GM19438 (cell line): ENCODE results near the gene PDE11A.

Experiments
- ATAC-seq: cut with Tn5 transposase; IDR thresholded peaks from one replicate; pipeline ENCODE4 v1.9.1; 2021; ENCODE audit warnings: low read depth; ENCODE audit not compliant: unreplicated experiment

The PDE11A gene

DNA sequence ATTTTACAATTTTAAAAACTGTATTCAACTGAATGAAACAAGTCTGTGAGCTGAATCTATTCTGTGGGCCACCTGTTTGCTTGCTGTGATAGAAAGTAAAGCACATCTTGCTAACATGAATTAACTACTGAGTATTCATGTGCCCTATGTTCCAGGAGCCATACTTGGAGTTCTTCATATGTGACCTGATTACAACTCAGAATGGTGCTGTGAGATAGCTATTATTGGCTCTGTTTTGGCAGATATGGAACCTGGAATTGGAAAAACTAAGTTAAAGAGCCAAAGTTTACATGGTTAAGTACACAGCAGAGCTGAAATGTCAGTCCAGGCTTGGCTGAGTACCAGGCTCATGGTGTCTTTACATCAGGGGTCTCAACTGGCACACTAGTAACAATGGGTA is 426.3 kb downstream of the PDE11A start:
- no peak for ATAC-seq

DNA sequence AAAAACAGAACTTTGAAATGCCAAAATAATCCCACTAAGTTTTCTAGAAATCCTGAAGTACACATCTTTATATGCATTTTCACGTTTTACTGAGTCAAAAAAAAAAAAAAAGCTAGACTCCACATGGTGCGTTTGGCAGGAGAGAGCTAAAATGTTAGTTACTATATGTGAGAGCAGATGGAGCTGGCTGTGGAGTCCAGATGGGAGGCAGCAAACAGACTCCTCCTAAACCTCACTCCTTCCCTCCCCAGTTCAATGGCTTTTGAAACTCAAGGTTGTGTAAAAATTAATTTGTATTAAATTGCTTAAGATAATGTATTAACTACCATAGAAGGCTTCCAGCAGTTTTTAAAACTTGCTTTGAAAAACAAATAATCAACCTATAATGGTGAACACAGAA is 431.2 kb downstream of the PDE11A start:
- ATAC-seq = no peak

DNA sequence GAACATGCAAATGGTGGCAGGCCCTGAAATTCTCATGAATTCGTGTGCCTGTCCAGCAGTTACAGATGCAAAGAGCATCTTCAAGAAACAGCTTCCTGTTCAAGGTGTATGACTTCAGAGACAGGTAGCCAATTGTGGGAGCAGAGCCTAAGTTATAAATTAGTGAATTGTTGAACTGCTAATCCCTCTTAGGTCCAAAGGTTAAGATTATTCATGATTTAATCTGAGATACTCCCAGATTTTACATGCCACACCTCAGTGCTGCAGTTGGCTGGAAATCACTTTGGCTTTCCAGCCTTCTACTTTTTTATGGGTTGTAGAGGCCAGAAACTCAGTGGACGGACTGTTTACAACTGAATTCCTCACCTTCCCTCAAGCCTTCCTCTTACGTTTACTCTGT is 432.2 kb downstream of the PDE11A start:
- no peak for ATAC-seq

DNA sequence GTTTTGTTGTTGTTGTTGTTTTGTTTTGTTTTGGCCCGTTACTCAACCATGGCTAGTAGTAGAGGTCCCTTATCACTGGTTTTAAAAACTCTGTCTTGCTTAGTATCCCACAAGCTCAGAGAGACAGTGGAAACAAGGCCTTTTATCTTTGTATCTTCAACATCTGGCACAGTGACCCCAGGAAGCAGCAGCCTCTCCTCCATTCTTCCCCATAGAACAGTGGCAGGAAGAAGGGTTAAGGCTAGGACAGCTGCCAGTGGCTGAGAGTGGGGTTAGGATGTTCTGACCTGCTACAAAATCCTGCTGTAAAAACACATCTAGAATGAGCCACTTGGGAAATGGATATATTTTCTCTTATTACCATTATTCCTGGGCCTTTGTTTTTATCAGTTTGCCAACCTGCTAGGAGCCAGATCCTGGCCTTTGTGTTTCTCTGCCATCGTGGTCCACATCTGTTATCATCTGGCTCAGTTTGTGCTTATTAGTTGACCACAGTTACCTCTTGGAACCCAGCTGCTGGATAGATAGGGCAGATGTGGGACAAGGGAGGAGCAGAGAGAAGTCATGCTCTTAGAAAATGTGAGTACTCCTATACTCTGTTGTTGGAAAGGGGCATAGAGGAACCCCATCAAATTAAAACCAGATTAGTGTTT is 433.2 kb downstream of the PDE11A start:
- ATAC-seq = no peak

DNA sequence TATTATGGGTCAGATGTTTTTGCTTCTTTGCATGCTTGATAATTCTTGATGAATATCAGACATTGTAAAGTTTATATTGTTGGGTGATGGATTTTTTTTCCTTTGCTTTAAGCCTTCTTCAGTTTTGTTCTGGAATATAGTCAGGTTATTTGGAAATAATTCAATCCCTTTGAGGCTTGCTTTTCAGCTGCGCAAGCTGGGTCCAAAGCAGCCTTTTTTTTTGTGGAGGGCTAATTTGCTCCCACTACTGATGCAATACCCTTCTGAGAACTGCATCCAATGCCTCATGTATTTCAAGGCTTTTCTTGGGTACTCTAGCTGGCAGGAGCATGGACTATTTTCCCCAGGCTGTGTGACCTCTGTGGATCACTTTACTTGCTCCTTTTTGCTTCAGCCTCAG is 434.1 kb downstream of the PDE11A start:
- no peak for ATAC-seq

DNA sequence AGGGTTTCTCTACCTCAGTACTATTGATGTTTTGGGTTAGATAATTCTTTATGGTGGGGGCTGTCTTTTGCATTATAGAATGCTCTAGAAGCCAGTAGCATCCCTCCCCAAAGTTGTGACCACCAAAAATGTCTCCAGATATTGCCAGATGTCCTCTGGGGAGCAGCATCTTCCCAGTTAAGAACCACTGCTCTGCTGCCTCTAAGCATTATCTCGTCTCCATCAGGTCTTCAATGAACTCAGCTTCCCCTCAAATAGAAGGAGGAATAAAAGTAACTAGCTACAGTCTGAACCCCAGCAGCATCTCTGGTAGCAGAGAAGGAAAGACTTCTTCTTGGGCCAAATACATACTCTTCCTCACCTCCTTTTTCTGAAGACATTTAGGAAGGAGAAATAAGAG is 435.9 kb downstream of the PDE11A start:
- no peak for ATAC-seq

DNA sequence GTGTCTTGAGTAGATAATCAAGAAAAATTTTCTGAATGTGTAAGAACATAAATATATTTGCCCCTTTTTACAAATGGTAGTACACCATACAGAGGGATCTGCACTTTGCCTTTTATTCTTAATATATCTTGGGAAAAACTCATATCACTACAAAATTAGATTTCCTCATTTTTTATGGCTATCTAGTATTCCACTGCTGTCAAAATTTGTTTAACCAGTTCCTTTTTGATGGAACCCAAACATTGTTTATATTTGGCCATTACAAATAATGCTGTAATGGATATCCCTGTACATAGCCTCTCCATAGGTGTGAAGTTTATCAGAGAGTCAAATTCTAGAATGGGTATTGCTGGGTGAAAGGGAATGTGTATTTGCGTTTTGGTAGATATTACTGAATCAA is 436.9 kb downstream of the PDE11A start:
- ATAC-seq = no peak

DNA sequence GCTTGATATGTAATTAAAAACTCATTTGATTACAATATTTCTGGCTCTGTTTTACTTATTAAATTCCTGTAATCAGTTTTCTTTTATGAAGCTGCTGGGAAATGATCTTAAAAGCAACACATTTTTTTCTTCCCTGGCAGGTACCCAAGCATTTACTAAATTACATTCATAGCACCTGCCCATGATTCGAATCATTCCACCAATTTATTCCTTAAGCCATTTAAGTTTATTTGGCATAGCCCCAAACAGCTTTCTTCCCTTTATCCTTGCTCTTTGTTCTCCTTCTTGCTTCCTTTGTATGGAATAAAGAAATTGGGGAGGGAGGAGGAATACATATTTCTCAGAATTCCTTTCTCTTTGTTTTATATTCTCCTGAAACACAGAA is 438.7 kb downstream of the PDE11A start:
- no peak for ATAC-seq

GRCh38 chr2:177633111-177633510 is 439.5 kb downstream of the PDE11A start:
- no peak for ATAC-seq

DNA sequence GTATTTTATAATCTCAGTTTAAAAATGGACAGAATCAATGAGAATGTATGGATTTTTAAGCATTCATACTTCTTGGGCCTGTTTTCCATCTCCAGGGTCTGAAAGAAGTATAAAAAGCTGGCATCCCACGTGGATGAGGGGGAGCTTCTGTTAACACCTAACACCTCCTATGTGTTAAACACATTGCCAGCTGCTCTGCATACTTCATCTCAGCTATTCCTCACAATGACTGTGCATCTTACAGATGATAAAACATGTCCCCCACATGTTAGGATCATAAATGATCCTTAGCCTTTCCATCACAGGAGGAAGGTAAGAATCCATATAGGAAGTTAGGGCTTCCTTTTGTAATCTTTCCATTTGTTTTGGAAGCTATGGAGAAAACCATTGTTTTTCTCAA is 440.9 kb downstream of the PDE11A start:
- no peak for ATAC-seq

GRCh38 chr2:177629357-177630024 is 443.1 kb downstream of the PDE11A start:
- ATAC-seq = peak; percentile 83

DNA sequence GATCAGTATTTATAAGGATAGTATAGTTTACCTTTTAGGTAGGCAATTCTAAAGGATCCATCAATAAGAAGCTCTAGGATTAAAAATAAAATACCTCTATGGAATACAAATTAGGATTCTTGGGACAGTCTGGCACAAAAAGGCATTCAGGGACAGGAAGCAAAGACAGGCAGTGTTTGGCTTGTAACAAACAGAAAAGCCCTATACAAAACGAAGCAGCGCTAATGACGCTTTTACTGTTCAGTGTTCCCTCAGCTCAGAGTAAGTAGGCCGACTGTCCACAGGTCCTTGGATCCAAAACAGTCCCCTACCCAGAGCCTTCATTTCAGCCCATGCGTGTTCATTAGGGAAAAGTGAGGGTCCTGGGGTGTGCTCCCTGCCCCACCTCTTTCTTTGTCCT is 443.7 kb downstream of the PDE11A start:
- ATAC-seq = no peak

DNA sequence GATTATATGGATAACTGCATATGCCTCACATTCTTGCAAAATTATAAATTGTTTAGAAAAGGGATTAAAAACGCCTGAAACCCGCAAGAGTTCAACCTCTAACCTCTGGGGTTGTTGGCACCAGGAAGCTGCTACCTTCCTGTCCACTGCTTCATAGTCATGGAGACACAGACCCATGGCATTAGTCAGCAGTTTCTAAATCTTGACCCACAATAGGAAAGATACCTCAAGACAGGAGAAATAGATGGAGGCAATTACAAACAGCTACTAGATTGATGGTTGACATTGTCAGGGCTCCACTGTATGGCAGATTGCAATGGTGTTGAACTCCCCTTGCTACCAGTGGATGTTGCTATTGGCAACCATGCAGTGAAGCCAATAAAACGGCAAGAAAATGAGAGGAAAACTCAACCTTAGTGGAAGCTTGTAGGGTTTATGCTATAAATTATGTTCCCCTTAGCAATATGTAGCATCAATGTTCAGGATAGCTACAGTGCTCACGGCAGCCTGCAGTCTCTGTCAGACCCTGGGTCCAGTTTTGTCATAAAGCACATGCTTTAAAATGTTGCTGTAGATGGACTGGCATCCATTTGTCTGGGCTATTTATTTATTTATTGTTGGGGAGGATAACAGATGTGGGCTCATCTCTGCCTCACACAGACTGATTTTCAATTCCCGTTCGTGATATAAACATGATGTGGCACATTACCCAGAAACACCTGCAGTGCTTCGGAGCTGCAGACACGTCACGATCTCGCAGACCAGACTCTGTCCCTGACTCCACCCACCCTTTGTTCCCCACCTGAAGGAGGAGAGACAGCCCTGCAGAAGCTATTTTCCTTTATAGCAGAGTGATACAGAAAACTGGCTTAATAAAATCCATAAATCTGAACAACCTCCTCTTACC is 446.6 kb downstream of the PDE11A start:
- ATAC-seq = no peak

- ATAC-seq = no peak
Observed at GRCh38 chr2:177622521-177622920, 450.1 kb downstream of the PDE11A start.

DNA sequence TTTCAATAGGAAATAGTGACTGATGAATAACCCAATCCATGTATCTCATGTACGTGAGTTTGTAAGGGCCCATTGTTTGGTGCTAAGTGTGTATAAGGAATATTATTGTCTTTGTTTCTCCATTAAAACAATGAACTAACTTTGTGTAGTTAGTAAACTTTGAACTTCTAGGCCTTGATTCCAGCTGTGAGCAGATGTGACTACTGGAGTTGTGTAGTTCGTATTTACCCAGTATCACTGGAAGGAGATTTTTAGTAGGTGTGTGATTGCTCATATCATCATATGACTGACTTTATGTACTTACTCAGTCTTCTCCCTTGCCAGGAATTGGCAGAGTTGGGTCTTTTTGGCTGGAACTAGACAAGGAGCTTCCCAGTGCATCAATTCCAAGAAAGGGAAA is 452.6 kb downstream of the PDE11A start:
- ATAC-seq = no peak

DNA sequence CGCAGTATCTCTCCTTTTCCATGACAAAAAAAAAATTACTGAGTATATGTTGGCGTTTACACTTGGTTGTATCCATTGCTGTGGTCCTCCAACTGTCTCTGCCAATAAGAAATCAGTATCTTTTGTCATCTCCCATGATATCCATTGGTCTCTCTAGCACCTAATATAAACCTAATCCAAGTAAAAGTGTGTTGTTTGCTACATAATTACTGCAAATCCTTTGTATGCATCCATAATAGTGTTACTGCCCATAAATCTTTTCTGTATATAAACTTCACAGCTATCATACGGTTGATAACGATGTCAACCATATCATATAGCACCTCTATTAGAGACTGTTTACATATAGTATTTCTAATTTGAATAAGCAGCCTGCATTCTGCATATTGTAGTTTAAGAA is 453.1 kb downstream of the PDE11A start:
- ATAC-seq = no peak

DNA sequence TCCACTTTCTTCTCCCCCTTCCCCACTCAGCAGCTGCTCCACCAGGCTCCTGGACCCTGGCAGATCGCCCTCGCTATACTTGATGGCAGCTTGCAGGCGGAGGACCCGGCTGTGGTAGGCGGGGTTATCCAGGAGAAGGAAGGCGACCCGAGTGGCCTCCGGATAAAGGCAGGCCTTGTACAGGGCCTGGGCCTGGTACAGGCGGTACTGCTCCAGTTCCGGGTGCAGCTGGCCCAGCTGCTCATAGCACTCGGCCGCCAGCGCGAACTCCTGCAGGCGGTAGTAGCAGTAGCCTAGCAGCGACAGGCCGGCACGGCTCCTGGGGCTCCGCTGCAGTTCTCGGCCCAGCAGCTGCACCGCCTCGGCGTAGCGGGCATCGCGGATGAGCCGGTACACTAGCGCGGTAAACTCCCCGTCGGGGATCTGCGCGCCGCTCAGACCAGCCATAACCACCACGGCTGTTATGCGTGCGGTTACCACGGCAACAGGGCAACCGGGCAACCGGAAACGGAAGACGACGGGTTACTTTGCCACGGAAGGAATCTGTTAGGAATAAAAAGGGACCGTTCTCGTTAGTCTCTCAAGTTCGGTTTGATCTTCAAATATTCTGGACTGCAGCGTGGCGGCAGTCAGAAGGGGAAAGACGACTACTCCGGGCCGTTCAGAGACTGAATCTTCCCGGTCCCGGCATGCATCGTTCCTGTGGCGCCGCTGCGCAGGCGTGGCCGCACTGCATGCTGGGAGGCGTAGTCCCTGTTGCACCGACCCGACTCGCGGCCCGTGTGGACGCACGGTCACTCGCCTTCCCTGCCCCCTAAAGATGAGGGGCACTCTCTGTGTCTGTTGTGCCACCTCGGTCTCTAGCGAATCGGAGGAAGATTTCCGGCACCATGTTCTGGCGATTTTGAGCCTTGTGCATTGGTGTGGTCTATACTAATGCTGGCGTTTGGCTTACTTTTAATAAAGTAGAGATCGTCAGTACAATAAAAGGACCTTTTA is 454.0 kb downstream of the PDE11A start:
- peak; percentile 99 for ATAC-seq

DNA sequence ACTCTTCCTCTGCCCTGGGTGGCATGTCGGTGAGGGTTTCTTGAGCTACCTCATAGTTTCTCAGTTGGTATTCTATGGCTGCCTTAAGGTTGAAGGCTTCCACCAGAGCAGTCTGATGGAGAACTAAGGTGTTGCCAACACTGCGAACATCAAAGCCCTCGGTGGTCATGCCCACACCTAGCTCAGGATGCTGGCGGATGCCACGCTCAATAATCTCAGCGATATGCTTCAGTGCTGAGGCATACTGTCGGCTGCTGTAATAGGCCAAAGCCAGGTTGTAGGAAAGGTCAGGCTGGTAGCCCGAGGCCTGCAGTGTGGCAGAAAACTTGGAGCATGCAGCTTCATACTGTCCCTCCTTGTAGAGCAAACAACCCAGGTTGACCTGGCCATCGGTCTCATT is 454.7 kb downstream of the PDE11A start:
- ATAC-seq = no peak

- no peak for ATAC-seq
Observed at GRCh38 chr2:177616731-177617130, 455.8 kb downstream of the PDE11A start.

DNA sequence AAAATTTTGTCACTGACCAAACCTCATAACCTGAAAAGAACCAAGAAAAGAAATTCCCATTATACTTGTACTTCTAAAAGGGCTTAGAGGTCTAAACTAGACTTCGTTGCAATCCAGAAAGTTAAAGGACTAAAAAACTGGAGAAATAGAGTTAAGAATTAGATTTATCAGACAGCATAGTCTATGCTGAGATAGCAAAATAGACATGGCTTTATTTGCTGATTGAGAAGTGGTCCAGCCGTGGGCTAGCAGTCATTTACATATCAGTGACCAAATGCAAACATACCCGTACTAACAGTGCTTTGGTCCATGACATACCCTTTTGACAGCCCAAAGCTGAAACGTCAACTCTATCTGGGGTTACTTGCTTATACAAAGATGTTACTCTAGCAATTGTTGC is 456.5 kb downstream of the PDE11A start:
- no peak for ATAC-seq
